Cortex of kidney (tissue), 1 donor: ENCODE results near the gene SLC9C1.
"Not testable (repeated sequence)": the region's sequence is repeated elsewhere in the genome, so short reads cannot be mapped to it uniquely, and the experiment has no call there.

Experiments
- DNase-seq: peaks from one replicate; lab custom pipeline; 2025; lab: John Stamatoyannopoulos, UW

Gene SLC9C1

GRCh38 chr3:112187300-112187699 is 106.7 kb downstream of the SLC9C1 start:
- DNase-seq: no peak

- not testable (repeated sequence) for DNase-seq
These were observed 108.5 kb downstream of the SLC9C1 start for GRCh38 chr3:112185423-112186035.

DNA sequence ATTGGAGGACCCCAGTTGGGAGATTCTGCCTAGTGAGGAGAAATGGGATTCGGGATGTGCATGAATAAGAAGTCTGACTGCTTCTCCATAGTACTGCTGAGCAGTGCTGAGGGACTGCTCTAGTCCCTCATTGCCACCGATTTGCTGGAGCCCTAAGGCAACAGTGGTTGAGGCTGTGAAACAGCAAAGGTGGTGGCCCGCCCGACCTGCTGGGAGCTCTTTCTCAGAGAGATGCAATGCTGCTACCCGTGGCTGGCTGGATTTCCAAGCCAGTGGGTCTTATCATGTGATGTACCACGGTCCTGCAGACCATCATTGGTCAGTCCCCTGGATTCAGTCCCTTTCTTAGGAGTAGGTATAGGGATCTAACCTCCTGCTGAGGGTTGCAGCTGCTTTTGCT is 118.4 kb downstream of the SLC9C1 start:
- DNase-seq: no peak

- DNase-seq: no peak
These were observed 119.0 kb downstream of the SLC9C1 start for GRCh38 chr3:112175037-112175436.

- no peak for DNase-seq
These were observed 122.9 kb downstream of the SLC9C1 start for GRCh38 chr3:112171144-112171543.

GRCh38 chr3:112170046-112170445 is 124.0 kb downstream of the SLC9C1 start:
- no peak for DNase-seq

DNA sequence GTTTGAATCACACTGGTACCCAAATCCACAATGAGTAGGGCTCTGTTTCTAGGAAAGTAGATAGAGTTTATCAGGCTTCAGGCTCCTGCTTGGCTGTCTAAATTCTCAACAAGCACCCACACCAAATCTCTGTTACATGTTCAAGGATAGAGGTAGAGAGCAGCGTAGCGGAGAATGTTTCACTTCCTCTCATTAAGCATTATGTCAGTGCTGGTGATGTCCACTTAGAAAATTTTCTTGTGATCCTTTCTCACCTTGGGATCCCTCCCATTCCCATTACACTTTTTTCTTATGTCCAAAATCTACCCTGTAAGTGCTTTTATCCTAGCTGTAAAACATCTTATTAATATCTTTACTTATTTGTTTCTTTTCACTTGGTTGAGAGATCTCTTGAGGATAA is 126.3 kb downstream of the SLC9C1 start:
- DNase-seq: no peak

- no peak for DNase-seq
These were observed 144.9 kb downstream of the SLC9C1 start for GRCh38 chr3:112149136-112149535.

DNA sequence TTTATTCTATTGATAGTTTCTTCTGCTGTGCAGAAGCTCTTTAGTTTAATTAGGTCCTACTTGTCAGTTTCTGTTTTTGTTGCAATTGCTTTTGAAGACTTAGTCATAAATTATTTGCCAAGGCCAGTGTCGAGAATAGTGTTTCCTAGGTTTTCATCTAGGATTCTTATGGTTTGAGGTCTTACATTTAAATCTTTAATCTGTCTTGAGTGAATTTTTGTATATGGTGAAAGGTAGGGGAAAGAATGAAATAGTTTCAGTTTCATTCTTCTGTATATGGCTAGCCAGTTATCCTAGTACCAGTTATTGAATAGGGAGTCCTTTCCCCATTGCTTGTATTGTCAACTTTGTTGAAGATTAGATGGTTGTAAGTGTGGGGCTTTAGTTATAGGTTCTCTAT is 150.3 kb downstream of the SLC9C1 start:
- DNase-seq: no peak

DNA sequence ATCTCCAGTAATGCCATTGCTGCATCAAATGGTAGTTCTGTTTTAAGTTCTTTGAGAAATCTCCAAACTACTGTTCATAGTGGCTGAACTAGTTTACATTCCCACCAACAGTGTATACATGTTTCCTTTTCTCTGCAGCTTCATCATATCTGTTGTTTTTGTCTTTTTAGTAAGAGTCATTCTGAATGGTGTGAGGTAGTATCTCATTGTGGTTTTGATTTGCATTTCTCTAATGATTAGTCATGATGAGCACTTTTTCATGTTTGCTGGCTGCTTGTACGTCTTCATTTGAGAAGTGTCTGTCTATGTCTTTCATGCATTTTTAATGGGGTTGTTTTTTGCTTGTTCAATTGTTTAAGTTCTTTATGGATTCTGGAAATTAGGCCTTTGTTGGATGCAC is 150.8 kb downstream of the SLC9C1 start:
- DNase-seq: no peak

GRCh38 chr3:112141293-112141692 is 152.7 kb downstream of the SLC9C1 start:
- no peak for DNase-seq

DNA sequence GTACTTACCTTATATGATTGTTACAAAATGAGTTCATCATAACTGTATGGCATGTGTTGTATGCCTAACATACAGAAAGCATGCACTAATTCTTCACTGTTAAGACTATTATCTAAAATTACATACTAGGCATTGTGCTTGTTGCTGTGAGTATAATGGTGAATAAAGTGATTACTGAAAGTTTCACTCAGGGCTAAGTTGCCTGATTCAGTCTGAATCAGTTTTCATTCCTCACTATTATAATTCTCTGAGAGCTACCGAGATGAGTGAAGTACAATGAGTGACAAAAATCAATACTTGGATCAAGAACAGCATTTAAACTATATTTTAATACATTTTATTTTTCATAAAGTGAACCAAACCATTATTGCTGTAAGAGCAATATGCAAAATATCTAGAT is 153.4 kb downstream of the SLC9C1 start:
- no peak for DNase-seq

DNA sequence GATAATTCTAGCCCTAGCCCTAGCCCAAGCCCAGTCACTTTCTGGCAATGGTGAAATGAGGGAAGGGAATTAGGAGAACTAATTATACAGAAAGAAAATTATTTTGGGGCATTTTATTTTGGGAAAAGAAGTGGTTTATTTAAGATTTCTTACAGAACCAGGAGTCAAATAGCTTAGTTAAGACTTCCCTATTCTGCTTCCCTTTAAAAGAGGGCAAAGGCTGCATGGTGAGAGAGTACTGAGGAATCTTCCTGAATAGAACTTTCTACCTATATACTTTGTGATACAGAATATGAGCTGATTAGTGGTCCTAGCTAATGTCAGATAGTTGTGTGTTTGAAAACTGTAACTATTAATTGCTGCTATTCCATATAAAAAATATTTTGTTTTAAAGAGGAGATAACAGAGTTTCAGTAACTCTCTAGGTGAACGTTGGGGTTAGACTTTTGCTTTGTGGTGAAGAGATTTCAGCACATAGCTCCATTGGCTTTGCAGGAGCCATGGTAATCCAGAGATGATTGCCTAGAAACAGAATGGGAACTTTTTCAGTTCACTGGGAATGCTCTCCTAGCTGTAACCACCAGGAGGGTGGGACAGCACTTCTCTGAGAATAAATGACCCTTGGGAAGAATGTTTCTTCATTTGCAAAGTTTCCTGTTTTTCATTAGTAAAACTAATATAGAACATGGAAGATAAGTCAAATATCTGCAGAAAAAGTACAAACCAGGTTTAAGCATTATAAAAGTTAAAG is 155.6 kb downstream of the SLC9C1 start:
- DNase-seq: no peak

GRCh38 chr3:112137781-112138180 is 156.2 kb downstream of the SLC9C1 start:
- DNase-seq: no peak

DNA sequence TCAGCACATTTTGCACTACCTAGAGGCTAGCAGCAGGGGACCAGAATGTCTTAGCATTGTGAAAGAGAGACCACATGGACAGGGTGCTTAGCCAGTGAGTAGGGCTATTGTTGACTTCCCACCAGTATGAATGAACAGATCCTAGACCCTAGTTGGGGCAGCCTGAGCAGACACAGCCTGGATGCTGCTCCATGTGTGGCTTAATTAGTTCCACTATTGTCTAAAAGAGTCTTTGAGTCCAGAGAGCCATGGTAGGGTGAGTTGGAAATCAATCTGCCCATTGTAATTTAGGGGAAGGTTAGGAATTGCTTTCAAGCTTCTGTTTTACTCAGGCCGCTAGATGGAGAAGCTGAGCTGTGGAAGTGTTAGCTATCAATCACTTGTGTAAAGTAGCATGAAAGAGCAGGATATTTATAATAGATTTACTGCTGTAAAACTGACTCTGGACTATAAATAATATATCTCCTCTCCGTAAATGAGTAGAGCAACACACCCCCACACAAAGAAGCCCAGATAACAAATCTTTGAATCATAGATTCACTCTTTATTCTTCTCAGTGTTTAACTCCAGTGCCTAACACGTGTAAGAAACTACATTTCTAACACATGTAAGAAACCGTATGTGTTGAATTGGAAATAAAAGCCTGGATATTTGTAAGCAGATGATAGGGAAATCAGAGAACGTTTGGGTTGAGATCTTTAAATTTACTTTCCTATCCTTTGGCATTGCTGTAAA is 156.9 kb downstream of the SLC9C1 start:
- DNase-seq: no peak

DNA sequence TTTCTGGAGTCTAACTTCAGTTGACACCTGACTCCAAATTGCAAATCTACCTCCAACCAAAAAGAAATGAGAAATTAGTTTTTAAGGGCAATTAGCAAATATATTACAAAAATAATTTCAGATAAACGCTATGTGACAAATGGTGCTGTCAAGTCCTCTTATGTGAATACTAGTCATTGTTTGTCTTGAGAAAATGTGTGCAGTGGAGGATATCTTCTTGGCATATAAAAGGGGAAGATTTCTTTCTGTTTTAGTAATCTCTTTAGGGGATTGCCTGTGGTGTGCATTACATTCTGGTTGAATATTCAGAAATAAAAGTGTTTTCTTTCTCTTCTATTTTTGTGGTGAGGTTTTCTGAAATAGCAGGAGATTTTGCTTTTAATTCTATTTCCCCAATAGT is 158.0 kb downstream of the SLC9C1 start:
- no peak for DNase-seq

GRCh38 chr3:112134335-112135124 is 159.5 kb downstream of the SLC9C1 start:
- DNase-seq: no peak

- DNase-seq: no peak
These were observed 160.2 kb downstream of the SLC9C1 start for GRCh38 chr3:112133626-112134334.

DNA sequence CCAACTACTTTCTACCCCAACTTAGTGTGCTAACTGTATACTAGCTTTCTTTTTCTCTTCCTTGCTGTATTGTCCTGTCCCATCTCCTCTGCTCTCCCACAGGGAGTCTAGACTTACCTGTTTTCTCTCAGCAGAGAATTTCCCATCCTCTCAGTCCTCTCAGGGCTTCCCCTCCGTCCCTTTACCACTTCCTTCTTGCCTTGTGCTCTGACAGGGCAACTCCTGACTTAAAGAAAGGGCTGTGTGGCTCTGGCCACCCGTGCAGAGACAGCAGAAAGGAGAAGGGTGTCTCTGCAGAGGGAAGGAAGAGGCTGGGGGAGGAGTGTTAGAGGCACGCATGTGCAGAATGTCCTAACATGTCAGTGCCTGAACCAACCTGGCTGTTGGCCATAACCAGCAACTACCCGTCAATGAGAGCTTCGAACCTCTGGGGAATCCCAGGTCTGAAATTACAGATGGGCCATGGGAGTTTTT is 161.0 kb downstream of the SLC9C1 start, which contains the start of gene GCSAM:
Gene GCSAM (minus strand): TSS at position 274 of the 474 bp plus-strand sequence. CDS start 128 bp downstream, at position 146.
- DNase-seq: no peak

GRCh38 chr3:112132554-112132953 is 161.5 kb downstream of the SLC9C1 start:
- no peak for DNase-seq

GRCh38 chr3:112132088-112132487 is 161.9 kb downstream of the SLC9C1 start:
- DNase-seq: no peak
